ENCODE results near the gene KIF14.
"Not testable (repeated sequence)": the region's sequence is repeated elsewhere in the genome, so short reads cannot be mapped to it uniquely, and the experiment has no call there.

KIF14 gene

DNA sequence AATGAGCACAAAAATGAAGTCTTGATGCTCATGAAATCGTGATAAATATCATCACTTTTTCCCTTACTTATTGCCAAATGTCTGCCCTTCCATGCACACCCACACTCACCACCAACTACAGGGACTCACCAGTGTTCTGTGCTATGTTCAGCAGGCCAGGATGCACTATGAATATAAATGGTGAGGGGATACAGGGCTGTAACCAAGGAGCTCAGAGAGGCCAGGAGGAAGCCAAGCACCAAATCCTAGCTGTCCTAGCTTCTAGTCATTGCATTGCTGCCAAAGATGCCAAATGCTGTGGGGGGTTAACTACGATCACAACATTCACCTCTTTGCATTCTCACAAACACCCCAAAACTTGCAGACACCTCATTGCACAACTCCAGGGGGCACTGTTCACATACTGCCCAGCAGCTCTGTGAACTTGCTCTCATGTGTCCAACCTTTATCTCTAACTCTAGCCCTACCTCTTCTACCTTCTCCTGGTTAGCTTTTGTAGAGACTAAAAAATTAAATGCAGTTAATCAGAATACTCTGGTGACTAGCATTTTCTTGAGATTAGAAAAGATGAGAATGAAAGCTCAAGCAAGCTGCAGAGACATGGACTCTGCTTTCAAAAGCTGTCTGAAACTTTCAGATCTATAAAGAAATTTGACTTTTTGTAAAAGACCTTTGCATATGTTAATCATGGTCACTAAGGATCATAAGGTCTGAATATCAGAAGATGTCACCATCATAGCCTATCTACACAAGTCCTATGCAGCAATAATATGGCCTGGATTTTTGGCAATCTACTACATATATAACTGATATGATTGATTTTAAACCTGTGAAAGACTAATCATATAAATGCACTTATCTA is 13.9 kb upstream of the KIF14 start:
- DNase-seq, result no peak

DNA sequence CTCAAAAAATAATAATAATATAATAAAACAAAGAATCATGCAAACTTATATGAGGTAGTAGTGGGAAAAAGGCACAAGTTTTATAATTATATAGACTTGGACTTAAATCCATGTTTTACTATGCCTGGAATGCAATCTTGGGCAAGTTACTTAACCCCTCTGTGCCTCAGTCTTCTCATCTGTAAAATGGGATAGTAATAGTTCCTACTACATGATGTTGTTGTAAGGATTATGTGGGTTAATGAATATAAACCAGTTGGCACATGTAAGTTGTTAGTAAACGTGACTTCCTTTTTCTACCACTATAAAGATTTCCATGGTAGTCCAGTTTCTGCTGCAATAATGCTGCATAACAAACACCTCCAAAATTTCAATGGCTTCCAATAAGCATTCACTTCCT is 10.8 kb upstream of the KIF14 start:
- no peak for DNase-seq

DNA sequence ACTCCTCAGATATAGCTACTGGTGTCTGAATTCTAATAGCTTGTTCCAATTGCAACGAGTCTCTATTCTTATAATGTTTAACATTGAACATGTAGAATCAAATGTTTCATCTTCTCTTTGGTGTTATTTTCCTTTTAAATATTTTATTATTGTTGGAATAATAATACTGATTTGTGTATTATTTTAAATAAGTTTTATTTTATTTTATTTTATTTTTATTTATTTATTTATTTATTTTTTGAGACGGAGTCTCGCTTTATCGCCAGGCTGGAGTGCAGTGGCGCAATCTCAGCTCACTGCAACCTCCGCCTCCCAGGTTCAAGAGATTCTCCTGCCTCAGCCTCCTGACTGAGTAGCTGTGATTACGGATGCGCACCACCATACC is 10.0 kb upstream of the KIF14 start:
- not testable (repeated sequence) for DNase-seq

DNA sequence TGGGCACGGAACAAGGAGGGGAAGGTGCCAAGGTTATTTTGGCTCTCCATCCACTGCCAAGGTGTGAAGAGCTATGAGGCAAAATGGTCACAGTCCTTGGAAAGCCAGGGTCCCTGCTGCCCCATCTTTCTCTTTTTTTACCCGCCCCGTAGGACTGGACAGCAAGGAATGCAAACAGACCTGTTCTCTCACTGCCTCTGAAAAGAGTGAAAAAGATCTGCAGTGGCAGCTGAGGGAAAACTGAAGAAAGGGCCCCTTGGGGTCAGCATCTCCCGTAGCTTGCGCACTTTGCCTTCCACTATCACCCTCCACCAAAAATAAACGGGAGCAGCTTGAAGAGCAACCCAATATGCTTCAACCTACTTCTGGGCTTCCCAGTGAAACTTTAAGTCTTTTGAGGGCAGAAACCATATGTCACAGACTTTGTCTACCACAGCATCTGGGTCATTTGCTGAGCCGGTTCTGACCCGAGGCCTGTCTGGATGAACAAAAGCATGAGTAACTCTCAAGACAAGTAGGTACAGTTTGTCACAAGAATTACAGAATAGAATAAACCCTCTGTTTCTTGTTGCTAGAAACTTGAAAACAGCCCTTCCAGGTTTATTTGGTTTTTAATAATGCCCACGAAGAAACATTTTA is 9.4 kb upstream of the KIF14 start:
- no peak for DNase-seq

DNA sequence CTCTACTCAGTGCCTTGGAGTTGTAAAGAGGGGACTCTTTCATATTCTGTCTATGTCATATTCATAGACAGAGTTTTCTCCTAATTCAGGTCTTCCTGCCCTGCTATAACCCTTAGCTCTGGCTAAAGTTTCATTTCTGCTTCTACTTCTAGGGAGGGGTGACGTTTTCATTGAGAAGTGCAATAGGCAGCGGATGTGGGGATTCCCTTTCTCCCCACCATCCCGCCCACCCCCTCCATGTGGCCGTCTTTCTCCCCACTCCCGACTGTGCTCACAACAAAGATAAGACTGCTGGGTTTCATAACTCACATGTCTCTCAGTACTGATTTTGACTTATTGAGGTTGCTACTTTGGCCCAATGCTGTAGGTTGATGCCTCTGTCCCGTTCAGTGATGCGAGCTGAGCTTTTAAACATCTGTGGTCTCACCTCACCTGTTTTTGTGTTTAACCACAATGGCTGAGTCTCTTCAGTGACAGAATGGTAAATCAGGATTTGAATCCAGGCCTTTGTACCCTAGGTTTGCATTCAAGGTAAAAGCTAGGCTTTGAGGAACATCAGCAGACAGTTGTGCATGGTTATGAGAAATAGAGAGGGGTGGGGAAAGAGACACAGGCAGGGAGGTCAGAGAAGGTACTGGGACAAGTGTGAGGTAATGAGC is 7.8 kb upstream of the KIF14 start:
- DNase-seq, result no peak

DNA sequence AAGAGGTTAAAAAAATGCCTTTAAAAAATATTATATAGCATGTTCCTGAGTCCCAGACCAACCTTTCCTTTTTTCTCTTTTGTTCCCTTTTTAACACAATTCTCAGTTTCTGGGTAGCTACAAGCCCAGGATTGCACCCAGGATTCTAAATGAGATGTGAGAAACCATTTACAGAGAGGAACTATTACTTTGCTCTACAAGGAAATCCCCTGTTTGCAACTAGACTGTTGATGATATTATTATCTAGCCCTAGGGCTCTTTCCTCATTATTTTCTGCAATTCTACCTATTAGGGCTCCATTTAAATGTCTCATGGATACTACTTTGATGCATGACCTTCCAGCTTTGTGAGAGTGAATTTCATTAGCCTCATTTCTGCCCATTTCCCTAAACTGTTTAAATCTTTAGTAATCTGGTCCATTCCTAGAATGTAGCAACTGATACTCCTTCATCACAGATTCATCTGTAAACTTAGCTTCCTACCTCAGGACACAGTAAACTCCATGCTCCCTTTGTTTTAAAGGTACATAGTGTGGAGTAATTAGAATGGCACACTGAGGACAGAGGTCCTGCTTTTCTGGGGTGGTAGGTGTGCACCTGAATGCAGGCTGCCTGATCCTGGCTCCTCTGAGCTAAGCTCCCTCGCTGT is 7.1 kb upstream of the KIF14 start:
- no peak for DNase-seq

DNA sequence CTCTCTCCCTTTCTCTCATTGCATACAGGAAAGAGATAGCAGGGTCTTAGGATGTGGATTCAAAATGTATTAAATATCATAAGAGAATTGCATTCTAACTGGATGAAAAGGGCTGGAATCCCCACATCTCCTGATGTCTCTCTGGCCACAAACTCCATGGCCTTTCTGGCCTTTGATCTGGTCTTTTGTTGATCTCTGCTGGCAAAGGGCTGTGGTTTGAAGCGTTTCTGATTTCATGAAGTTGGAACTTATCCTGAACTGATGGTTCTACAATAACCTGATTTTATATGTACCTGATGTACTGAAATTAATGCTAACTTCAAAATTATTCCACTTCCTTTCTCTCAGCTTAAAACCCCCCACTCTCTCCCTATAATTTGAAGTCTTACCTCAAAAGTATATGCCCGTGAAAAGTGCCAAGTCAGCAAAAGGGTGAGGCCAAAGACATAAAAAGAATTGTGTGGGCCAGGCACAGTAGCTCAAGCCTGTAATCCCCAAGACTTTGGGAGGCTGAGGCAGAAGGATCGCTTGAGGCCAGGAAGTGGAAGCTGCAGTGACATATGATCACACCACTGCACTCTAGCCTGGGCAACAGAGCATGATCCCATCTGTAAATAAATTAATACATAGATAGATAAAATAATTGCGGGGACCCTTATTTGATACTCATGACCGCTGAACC is 6.4 kb upstream of the KIF14 start:
- no peak for DNase-seq

DNA sequence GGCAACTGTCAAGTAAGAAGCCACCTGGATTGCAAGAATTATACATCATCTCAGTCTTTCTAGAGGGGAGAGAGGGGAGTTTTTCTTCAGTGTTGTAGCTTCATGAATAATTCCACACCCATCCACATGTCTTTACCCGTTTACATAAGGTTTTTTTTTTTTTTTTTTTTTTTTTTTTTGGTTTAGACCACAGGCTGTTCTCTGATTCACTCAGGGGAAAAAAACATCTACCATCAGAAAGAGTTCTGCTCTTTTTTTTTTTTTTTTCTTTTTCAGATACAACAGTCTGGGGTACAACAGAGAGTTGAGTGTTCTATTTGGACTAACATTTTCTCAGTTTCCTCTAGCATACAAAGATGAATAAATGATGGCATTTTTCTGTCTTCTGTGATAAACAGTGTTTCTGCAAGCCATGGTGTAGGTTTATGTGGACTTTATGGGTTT is 4.9 kb upstream of the KIF14 start:
- peak; percentile 33 for DNase-seq

DNA sequence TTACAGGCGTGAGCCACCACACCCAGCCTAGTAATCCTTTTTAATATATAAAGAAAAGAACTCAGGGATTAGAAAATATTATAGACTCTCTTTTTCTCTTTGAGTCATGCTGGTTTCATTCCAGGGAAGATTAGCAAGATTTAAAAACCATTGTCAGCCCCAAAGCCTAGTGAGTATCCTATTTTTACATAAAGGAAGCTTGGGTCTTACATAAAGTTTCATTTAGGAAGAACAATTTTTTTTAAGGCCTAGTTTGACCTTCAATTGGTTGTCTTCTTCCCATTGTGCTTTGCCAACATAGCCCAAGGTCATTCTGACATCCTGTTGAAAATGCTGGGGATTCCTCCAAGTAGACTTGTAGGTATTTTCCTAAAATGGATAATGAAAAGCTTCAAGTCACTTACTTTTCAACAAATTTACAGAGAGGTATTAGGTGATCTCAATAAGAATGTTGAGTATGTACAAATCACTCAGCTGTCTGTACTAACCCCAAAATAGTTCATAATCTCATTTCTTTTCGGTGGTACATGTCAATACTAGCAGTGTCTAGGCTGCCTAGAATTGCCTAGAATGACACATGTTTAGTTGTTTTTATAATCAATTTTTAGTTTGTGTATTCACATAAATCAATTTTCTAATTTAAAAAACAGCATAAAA is 4.3 kb upstream of the KIF14 start:
- DNase-seq, result no peak

DNA sequence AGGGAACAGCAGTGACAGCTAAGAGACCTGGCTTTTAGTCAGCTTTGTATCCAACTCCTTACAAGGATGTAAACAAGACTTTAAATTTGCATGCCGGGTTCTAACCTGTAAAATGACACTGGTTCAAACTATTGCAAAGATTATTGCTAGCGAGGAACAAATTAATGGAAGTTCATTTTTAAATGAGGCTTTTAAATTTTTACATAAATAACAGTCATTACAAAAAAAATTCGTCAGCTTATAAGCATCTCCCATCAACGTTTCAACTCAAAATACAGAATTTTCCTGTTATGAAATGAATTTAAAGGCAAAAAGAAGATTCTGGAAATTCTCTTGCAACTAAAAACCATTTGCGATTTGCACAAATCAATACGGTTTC is 668 bp downstream of the KIF14 start:
- DNase-seq, result no peak

DNA sequence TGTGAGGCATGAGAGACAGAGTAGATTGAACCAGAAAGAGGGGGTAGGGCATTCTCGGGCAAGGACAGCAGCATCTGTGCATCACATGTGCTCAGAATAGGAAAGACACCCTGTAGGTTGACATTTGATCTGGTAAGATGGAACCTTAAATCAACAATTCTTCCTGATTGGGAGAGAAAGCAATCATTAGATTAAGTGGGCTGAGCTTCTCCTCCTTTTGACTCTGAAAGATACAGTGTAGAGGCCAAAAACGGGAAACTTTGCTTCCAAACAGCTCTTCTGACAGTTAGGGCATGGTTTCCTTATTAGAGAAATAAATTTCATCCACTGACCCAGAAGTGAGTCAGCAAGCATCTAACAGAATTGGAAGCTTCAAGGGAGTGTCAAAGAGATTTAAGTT is 9.7 kb downstream of the KIF14 start:
- peak; percentile 16 for DNase-seq

DNA sequence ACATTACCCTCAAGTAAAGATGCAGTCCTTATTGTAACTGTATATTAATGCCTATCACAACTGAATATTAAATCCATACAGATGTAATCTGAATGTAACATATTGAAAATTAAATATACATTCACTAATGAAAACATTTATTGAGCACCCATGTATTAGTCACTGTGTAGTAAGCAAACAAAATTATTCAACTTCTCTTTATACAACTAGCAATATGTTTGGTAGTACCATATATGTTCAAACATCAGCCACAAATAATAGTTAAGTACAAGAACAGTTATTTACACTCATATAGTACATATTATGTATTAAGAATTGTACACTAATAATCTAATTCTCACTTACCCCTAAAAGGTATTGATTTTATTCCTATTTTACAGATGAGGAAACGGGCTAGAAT is 17.9 kb downstream of the KIF14 start:
- DNase-seq, result no peak

DNA sequence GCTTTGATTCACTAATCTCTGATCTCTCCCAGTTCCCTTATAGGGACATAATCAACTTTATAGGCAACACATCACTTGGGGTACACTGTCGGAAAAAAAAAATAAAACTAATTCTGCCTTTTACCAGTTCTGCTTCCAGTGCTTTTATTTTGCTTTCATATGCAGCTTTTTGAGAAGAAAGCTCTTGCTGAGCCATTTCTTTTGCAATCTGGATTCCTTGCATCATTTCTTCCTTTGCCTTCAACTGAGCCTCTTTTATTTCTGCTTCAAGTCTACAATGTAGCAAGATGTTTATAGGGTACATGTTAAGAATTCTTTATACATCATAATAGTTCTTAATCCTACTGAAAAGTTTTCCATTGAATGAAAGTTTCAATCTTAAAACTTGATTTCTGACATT is 30.6 kb downstream of the KIF14 start:
- no peak for DNase-seq

DNA sequence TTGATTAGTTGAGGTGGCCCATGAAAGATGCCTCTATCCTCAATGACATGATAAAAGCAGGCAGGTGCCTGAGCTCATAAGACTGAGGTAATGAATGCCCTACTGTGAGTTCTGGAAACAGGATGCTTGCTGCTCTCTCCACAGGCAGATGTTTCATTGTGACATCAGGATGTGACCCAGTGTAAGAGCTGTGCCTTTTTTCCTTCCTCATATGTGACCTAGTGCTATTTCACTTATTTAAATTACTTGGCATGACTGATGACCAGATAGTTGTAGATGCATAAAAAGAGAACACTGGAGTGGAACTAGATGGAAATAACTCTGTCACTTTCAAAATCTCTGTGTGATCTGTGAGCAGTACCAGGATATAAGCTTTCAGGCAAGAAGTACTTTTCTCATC is 31.9 kb downstream of the KIF14 start:
- DNase-seq, result no peak

DNA sequence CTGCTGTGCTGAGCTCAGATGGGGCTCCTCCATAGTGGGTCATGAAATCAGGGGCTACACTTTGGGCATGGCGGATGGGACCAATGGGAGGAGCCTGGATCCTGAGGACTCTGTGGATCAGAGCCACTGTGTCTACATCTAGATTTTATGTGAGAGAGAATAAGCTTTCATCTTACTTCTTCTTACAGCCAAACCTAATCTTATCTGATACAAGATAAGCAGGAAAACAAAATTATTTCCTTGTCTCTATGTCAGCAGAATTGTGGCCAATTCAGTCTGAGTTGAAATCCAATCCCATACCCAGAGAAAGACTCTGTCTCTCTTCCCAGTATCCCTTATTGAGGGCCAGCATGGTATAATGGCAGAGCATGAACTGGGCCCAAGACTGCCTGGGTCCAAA is 56.2 kb downstream of the KIF14 start:
- no peak for DNase-seq

DNA sequence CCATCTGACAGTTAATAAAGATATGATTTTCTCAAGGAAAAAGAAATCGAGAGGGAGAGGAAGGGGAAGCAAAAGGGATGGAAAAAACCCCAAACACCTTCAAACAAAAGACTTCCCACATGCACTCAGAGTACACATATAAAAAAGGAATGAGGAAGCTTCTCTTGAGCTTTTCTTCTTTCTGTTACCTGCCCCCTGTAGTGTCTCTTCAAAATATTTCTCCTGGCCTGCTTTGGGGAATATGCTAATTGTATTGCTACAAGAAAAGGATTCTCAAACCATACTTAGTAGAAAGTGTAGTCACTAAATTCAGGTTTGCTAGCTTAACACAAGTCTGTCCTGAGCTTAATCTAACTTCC is 58.7 kb downstream of the KIF14 start:
- DNase-seq, result no peak

DNA sequence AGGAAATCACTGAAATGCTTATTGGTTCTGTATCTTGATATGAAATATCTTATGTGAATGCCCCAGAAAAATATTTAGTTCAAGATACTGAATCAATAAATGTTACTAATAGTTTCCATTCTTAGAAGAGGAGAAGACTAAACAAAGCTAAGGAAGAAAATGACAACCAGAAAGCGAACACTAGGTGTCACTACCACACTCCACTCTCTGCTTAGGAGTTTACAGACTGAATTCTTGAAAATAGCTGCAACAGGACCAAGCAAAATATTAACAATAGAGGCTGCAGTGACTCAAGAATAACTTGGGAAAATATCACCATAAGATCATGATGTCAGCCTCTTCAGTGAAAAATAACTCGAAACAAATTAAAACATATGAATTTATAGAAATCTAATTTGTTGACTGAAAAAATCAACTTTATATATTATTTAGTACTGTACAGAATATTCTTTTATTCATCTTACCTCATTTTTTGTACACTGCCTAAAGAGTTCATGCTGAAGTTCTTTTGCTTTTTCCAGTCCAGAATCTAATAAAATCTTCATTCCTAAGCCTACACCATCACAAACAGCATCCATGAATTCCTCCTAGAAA is 61.6 kb downstream of the KIF14 start:
- DNase-seq, result peak; percentile 61

DNA sequence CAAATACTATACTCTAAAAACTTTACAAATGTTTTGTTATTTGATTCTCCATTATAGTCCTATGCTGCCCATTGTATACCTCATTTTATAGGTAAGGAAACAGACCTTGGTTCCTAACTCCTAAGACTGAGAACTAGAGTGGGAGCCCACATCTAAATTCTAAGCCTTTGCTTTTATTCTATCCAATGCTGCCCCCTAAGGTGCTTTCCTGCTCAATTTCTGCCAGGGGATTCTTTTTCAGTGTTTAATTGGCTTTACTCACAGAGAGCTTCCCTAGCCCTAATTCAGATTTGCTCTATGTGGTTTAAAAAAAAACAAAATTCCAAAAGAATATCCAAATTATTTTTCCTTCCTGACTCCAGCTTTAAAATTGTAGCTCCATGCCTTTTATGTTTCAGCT is 64.5 kb downstream of the KIF14 start:
- DNase-seq, result peak; percentile 5

DNA sequence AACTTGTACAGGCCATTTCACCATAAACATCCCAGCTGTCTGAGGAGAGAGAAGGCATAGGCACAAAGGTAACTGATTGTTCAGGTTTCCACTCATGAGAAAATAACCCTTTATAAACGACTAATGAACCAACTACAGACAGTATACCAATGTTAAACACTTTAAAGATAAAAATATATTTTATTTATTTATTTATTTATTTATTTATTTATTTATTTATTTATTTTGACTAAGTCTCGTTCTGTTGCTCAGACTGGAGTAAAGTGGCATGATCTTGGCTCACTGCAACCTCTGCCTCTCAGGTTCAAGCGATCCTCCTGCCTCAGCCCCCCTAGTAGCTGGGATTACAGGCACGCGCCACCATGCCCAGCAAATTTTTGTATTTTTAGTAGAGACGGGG is 67.8 kb downstream of the KIF14 start:
- not testable (repeated sequence) for DNase-seq

DNA sequence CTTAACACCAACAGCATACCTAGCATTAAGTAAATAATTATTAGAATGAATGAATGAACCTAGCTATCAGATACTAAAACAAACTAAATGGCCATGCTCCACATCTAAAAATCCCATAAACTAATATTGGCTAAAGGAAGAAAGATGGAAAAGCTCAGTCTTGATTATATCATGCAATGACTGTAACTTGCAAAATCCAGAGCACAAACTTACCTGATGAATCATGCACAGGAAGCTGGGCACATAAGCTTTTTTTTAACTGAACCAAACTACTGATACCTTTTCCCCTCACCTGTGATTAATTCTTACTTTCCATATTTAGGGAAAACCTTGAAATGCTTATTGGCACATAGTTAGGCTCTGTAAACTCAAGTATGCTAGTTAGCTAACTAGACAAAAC is 70.2 kb downstream of the KIF14 start:
- peak; percentile 18 for DNase-seq

DNA sequence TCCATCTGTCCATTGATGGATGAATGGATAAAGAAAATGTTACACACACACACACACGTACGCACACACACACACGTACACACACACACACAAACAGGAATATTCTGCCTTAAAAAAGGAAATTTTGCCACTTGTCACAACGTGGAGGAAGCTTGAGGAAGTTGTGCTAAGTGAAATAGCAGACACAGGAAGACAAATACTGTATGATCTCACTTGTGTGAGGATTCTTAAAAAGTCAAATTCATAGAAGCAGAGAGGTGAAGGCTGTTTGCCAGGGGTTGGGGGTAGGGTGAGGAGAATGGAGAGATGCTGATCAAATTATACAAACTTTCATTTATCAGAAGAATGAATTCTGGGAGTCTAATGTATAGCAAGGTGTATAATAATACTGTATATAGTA is 73.2 kb downstream of the KIF14 start:
- no peak for DNase-seq

DNA sequence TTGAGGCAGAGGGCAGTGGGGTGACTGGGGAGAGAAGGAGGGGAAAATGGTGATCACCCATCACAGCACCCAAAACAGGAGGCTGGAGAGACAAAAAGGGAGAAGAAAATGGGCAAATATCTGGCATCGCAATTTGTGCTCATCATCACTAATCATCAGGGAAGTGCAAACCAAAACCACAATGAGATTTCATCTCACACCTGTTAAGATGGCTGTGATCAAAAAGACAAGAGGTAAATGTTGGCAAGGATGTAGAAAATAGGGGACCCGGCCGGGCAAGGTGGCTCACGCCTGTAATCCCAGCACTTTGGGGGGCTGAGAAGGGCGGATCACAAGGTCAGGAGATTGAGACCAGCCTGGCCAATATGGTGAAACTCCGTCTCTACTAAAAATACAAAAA is 74.0 kb downstream of the KIF14 start:
- DNase-seq, result no peak

Data from fibroblast of skin of back (primary cell).